GM21737 (cell line): Measurements from ENCODE around the gene PEX11A.

Experiments
- ATAC-seq: cut with Tn5 transposase; IDR thresholded peaks from one replicate; pipeline ENCODE4 v1.9.1; 2021; ENCODE audit warnings: mild to moderate bottlenecking, moderate library complexity; ENCODE audit not compliant: unreplicated experiment

PEX11A gene

GRCh38 chr15:89657686-89658200, 32.8 kb downstream of the PEX11A start:
- ATAC-seq = no peak

DNA sequence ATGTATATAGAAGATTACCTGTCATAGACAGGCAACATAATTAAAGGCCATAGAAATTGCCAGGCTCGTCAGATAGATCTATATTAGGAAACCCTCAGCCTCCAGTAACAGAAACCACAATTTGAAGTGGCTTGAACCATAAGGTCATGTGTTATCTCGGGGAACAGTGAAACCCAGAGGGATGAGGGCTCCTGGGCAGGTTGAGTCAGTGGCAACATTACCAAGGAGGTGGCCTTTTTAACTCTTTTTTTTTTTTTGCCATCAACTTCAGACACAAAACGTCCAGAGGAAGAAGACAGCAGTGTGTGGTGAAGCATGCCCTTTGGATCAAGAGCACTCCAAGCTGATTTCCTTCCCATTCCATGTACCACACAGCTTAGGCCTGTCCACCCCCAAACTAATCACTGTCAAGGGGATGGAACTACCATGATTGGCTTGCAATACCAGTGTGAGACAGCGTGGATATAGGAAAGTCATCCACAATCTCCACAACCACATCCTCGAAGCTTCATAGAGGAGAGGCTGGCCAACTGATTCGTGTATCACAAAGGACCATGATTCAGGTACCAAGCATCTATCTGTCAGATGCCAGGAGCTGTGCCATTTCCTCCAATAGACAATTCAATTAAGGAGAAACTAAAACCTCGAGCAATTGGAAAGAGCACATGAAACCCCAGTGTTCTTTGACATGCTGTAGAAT, 34.3 kb downstream of the PEX11A start:
- no peak for ATAC-seq

- ATAC-seq = no peak
Measured at GRCh38 chr15:89654847-89655805, 35.4 kb downstream of the PEX11A start, which contains the start of gene KIF7. Gene KIF7 (minus strand): TSS chr15:89655467. CDS start chr15:89652930, 2,537 bp downstream.

GRCh38 chr15:89654301-89654761, 36.2 kb downstream of the PEX11A start:
- no peak for ATAC-seq

GRCh38 chr15:89653578-89653977, 37.0 kb downstream of the PEX11A start:
- ATAC-seq = no peak

DNA sequence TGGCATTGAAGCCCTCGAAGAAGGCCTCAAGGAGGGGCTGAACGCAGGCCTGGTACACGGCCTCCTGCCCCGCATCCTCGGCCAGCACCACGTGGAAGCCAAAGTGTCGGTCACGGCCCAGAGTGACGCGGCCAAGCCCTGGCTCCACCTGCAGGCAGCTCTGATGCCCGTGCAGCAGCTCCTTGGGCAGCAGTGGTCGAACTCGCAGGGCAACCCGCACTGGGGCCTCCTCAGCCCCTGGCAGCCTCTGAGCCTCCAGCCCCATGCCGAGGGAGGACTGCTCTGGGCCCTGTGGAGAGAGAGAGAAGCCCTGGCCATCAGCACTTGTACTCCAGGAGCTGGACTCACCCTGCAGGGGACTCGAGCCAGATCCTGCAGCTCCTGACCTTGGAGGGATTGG, 37.9 kb downstream of the PEX11A start:
- no peak for ATAC-seq

- ATAC-seq = no peak
Measured at GRCh38 chr15:89652131-89652530, 38.4 kb downstream of the PEX11A start.

DNA sequence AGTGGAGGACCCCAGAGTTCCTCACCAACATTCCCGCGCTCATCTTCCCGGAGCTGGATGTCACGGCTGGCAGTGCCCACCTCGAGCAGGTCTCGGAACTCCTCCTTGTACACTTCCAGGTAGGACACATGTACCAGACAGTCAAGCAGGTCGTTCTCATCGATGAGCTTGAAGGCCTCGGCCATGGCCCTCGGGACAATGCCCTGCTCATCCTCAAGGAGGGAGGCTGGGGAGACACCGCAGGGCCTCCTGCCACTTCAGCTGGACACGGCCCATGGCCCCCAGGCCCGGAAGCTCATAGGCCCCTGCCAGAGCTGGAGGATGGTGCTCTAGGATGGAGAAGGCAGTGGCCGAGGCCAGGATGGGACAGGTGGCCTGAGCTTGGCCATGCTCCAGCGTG, 40.8 kb downstream of the PEX11A start:
- ATAC-seq = no peak

DNA sequence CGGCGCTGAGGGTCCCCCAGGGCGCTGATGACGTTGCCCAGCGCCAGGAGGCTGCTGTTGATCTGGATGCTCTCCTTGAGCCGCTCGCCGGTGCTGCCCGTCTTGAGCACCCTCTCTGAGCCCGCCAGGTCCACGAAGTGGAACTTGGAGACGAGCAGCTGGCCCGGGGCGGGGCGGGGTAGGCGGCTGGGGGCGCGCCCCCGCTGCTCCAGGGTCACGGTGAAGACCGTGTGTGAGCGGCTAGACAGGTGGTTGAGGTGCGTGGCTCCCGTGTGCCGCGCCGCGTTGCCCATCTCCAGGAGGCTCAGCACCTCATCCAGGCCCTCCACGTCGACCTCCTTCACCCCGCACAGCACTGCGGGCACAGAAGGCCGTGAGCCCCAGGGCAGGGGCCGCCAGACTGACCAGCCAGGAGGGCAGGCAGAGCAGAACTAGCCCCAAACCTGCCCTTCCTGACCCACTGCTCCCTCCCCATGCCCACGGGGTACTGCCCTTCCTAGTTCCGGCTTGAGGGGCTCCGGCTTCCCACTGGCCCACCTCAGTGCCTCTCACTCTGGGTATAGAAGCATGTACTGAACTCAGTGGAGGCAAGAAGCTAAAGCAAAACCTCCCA, 41.4 kb downstream of the PEX11A start:
- no peak for ATAC-seq

GRCh38 chr15:89648106-89649012, 42.2 kb downstream of the PEX11A start:
- ATAC-seq = no peak

- no peak for ATAC-seq
Measured at GRCh38 chr15:89647191-89647851, 43.2 kb downstream of the PEX11A start.

- no peak for ATAC-seq
Measured at GRCh38 chr15:89646416-89647141, 44.0 kb downstream of the PEX11A start.

DNA sequence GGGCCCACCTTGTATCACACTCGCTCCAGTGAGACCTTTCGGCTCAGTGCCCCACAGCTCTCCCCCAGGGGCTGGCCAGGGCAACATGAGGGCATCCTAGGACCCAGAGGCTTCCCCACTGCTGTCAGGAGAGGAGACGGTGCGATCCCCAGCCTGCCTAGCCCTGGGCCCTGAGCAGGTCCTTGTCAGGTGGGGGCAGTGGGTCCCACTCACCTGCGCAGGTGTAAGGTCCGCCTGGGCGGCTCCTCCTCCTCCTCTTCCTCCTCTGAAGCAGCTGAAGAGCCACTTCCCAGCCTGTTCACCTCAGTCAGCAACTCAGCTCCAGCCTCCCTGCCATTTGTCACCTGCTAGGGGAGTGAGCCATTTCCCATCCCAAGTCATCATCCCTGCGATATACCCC, 44.9 kb downstream of the PEX11A start:
- ATAC-seq = no peak

DNA sequence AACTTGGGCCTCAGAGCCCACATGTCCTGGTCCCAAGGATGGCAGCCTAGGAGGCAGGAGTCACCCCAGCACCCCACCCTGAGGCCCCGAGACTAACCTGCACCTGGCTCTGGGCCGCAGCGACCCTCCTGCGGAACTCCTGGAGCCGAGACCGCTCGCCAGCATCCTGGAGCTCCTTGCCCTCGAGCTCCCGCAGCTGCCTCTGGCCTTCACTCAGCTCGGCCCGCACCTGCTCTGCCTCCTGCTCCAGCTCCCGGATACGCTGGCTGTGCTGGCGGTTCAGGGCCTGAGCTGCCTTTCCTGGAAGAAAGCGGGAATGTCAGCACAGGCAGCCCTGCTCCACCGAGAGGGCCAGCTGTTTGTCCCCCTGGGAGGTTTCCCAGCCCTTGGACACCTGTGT, 48.4 kb downstream of the PEX11A start:
- no peak for ATAC-seq

- no peak for ATAC-seq
Measured at GRCh38 chr15:89641053-89641452, 49.5 kb downstream of the PEX11A start.

- no peak for ATAC-seq
Measured at GRCh38 chr15:89640245-89640644, 50.3 kb downstream of the PEX11A start.

DNA sequence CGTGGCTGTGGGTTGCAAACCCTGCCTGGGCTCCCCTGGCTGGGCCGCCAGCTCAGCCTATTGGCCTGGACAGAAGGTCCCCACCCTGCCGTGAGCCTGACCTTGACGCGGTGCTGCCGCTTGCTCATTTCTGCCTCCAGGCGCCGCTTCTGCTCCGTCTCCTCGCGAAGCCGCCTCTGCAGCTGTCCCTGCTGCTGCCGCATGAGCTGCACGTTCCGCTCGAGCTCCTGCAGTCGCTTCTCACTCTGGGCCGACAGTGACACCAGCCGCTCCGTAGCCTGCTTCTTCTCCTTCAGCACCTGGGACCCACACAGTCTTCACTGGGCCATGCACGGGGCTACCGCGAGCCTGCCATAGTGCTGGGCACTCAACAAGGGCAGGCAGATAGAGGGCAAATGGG, 57.0 kb downstream of the PEX11A start:
- no peak for ATAC-seq

GRCh38 chr15:89632563-89633430, 57.8 kb downstream of the PEX11A start:
- no peak for ATAC-seq
